ENCODE results near the gene SLC30A2.
"Not testable (repeated sequence)": the region's sequence is repeated elsewhere in the genome, so short reads cannot be mapped to it uniquely, and the experiment has no call there.

The SLC30A2 gene, protein sequence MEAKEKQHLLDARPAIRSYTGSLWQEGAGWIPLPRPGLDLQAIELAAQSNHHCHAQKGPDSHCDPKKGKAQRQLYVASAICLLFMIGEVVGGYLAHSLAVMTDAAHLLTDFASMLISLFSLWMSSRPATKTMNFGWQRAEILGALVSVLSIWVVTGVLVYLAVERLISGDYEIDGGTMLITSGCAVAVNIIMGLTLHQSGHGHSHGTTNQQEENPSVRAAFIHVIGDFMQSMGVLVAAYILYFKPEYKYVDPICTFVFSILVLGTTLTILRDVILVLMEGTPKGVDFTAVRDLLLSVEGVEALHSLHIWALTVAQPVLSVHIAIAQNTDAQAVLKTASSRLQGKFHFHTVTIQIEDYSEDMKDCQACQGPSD

DNA sequence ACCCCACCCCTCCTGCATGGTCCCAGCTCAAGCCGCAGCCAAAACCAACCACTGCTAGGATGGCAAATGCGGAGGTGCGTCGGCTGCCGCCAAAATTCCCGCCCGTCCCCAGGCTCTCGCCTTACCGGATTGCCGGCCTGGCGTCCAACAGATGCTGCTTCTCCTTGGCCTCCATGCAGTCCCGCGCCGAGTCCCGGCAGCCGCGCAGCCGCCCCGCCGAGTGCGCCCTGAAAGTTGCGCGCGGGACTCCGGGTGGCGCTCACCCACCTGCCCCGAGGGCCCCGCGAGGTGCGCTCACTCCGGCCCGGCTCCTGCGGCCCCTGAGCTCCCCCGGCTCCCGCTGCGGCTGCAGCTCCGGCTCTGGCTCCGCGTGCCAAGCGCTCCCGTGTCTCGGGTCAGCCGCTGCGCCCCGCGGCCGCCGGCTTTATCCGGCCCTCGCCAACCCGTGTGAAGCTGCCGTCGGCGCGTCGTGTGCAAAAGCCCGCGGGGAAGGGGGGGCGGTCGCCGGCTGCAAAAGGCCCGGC lies at the start of gene SLC30A2:
Gene SLC30A2 (minus strand): TSS at position 397 of the 524 bp plus-strand sequence. CDS start 222 bp downstream, at position 175.
- ATAC-seq (ENCODE audit: low read depth): no peak
- Mint-ChIP-seq H3K27me3 (peaks cover 18% of the 10 kb centered on the region), H3K36me3 (no peaks in the 10 kb centered on the region), H3K4me3 (no peak within 1 kb of the TSS), H3K27ac (no peak within 1 kb of the TSS), H3K4me1 (peaks cover 3% of the 10 kb centered on the region), H3K9me3 (no peaks in the 10 kb centered on the region)
- DNase-seq (ENCODE audit: low spot score in 2 of 2): no peak

DNA sequence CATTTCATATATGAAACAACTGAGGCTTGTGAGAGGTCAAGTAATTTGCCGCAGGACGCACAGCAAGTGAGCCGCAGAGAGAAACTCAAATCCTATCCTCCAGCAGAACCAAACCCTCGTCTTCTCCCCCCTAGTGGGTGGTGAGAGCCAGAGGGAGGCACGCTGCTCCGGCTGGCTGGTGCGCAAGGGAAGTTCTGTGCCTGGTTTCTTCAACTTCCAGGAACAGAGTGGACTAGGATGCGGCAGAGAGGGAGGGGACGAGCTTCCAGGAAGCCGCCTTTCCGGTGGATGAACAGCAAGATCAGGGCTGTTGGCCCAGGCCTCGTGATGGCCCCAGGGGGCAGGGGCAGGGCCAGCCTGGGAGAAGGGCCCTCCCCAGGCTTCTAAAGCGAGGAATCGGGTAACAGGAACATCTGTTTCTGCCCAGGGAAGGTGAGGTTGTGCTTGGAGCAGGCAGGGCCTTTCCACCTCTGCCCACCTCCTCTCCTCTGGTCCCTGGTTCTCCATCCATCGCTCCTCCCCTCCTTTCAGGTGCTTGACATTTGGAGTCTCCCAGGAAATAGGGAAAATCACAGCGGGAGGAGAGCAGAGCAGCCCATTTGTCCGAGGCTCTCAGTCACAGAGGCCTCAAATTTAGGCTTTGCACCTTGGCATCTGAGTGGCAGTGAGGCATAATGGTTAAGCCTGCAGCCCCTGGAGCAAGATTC lies 48.9 kb upstream of the SLC30A2 start:
- ATAC-seq (ENCODE audit: low read depth): no peak
- H3K4me1 Mint-ChIP-seq: peaks cover 3% of the 10 kb centered on the region
- no peak overlapping the region for H3K4me3 Mint-ChIP-seq
- no peak overlapping the region for H3K27ac Mint-ChIP-seq
- no peak for DNase-seq (ENCODE audit: low spot score in 2 of 2)
- H3K36me3 Mint-ChIP-seq: no peaks in the 10 kb centered on the region
- H3K27me3 Mint-ChIP-seq: peaks cover 17% of the 10 kb centered on the region
- H3K9me3 Mint-ChIP-seq: no peaks in the 10 kb centered on the region

DNA sequence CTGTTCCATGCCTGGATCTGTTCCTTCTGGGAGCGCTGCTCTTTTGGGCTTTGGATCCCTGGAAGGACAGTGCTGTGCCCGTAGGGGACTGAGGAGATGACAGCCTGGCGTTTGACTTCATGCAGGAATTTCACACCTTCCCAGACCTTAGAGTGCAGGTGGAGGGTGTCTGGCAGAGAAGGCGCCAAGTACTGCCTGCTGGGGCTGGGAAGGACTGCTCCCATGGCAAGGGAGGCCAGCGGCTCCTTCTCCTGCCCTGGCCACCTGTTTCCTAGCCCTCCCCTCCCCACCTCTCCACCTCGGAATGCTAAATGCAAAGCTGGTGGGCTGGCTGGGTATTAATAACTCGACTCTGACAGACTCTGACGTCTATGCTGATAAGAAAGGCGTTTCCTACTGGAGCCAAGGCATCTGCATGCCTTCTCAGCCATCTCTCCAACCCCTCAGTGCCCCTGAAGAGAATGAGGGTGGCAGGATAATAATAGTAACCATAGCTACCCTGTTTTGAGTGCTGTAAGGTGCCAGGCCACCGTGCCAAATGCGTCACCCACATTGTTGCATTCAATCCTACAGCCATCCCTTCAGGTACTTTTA lies 48.3 kb upstream of the SLC30A2 start:
- Mint-ChIP-seq H3K36me3 (no peaks in the 10 kb centered on the region), H3K9me3 (no peaks in the 10 kb centered on the region), H3K27ac (no peak overlapping the region), H3K4me3 (no peak overlapping the region), H3K27me3 (peaks cover 17% of the 10 kb centered on the region), H3K4me1 (peaks cover 3% of the 10 kb centered on the region)
- DNase-seq (ENCODE audit: low spot score in 2 of 2): no peak
- ATAC-seq (ENCODE audit: low read depth): peak; percentile 12

DNA sequence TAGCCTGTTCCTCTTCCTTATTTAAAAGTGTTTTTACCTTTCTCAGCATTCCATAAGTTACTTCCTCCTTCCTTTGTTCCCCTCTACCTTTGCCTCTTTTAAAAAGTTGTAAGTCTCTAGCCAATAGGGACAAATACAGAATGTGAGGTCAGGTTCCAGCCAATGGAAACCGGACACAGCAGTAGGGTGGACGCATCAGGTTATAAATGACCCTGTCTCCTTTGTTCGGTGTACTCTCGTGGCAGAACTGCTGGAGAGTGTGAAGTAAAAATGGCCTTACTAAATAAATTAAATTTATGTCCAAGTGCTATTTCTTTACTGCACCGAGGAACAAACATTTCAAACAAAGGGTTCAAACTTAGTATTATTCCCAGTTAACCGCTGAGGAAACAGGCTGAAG lies 47.7 kb upstream of the SLC30A2 start:
- peaks cover 17% of the 10 kb centered on the region for H3K27me3 Mint-ChIP-seq
- H3K4me1 Mint-ChIP-seq; H3K27ac Mint-ChIP-seq; H3K9me3 Mint-ChIP-seq; H3K36me3 Mint-ChIP-seq; DNase-seq (ENCODE audit: low spot score in 2 of 2); ATAC-seq (ENCODE audit: low read depth); H3K4me3 Mint-ChIP-seq: not testable (repeated sequence)

DNA sequence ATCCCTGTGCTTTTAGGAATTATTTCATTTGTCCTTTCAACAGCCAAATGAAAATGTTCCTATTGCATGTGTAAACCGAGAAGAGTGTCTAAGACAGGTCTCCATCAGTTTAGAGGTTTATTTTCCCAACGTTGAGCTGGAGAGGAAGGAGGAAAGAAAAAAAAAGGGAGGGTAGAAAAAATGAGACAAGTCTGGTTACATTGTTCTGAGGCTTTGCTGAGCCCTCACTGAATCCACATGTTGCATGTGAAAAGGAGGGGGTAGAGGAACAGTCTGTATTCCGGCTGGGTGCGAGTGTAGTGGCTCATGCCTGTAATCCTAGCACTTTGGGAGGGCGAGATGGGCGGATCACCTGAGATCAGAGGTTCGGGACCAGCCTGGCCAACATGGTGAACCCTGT lies 46.5 kb upstream of the SLC30A2 start:
- no peak overlapping the region for H3K27ac Mint-ChIP-seq
- H3K36me3 Mint-ChIP-seq: no peaks in the 10 kb centered on the region
- no peaks in the 10 kb centered on the region for H3K9me3 Mint-ChIP-seq
- no peak overlapping the region for H3K4me3 Mint-ChIP-seq
- peaks cover 3% of the 10 kb centered on the region for H3K4me1 Mint-ChIP-seq
- no peak for DNase-seq (ENCODE audit: low spot score in 2 of 2)
- H3K27me3 Mint-ChIP-seq: peaks cover 14% of the 10 kb centered on the region
- ATAC-seq (ENCODE audit: low read depth): no peak

DNA sequence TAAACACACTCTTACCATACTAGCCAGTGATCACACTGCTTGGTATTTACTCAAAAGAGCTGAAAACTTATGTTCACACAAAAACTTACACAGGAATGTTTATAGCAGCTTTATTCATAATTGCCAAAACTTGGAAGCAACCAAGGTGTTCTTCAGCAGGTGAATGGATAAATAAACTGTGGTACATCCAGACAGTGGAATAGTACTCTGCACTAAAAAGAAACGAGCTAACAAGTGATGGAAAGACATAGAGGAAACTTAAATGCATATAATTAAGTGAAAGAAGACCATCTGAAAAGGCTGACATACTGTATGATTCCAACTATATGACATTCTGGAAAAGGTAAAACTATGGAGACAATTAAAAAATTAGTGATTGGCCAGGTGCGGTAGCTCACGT lies 45.0 kb upstream of the SLC30A2 start:
- ATAC-seq (ENCODE audit: low read depth): no peak
- Mint-ChIP-seq H3K4me3 (no peak overlapping the region), H3K4me1 (peaks cover 3% of the 10 kb centered on the region), H3K36me3 (no peaks in the 10 kb centered on the region), H3K27me3 (peaks cover 18% of the 10 kb centered on the region), H3K27ac (no peak overlapping the region), H3K9me3 (no peaks in the 10 kb centered on the region)
- no peak for DNase-seq (ENCODE audit: low spot score in 2 of 2)

DNA sequence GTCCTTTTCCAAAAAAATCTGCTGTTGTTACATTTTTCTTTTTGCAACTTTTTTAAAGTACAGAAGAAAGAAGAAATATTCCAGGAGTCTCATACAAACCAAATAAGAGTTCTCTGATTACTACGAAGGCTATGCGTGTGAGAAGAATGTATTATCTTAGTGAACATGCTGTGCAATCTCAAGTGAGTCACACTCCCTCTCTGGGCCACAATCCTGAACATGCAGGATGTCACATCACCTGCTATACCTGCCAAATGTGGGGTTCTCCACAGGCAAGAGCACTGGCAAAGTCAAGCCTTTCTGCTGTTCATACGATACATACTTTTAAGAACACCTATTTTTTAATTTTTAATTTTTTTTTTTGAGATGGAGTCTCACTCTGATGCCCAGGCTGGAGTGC lies 43.2 kb upstream of the SLC30A2 start:
- Mint-ChIP-seq H3K4me1 (peaks cover under 1% of the 10 kb centered on the region), H3K27me3 (peaks cover 22% of the 10 kb centered on the region)
- ATAC-seq (ENCODE audit: low read depth): no peak

DNA sequence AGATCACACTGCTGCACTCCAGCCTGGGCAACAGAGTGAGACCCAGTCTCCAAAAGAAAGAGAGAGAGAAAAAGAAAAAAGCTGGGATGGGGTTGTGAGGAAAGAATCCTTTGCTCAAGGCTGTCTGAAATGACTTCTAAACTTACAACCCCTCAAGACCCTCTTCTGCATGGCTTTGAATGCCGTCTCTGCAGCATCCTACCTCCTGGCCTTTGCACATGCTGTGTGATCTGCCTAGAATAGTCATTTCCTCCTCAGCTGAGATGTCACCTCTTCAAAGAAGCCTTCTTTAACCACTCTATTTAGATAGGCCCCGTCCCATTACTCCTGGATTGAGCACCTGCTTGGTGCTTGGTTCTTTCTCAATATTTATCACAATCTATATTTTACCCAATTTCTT lies 38.9 kb upstream of the SLC30A2 start:
- peaks cover 13% of the 10 kb centered on the region for H3K27me3 Mint-ChIP-seq
- H3K4me3 Mint-ChIP-seq: no peak overlapping the region
- ATAC-seq (ENCODE audit: low read depth) (no peak), DNase-seq (ENCODE audit: low spot score in 2 of 2) (no peak)
- H3K36me3 Mint-ChIP-seq: no peaks in the 10 kb centered on the region
- no peaks in the 10 kb centered on the region for H3K9me3 Mint-ChIP-seq
- no peak overlapping the region for H3K27ac Mint-ChIP-seq
- H3K4me1 Mint-ChIP-seq: no peaks in the 10 kb centered on the region

More for the DNA sequence above, 43.2 kb upstream of the SLC30A2 start:
- H3K4me3 Mint-ChIP-seq: no peak overlapping the region
- no peaks in the 10 kb centered on the region for H3K9me3 Mint-ChIP-seq
- DNase-seq (ENCODE audit: low spot score in 2 of 2): no peak
- H3K36me3 Mint-ChIP-seq: no peaks in the 10 kb centered on the region
- no peak overlapping the region for H3K27ac Mint-ChIP-seq

DNA sequence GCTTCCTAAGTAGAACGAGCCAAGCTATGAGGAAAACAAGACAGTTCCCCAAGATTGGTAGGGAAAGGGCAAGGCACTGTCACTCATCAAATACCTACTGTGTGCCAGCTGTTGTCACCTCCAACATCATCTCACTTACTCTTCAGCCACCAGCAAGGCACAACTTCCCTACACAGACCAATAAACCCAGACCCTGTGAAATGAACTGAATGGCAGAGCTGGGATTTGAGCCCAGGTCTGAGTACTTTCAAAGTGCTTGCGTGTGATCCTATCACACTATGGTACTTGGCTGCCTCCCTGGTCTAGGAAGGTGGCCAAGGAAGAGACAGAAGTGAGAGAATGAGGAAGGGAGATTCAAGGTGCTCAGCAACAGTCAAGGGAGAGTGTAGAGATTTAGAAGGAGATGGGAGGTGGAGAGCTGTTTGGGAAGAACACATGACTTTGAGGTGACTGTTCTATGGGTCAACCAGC lies 38.2 kb upstream of the SLC30A2 start:
- DNase-seq (ENCODE audit: low spot score in 2 of 2) (no peak), ATAC-seq (ENCODE audit: low read depth) (no peak)
- Mint-ChIP-seq H3K4me3 (no peak overlapping the region), H3K27ac (no peak overlapping the region), H3K4me1 (no peaks in the 10 kb centered on the region), H3K27me3 (peaks cover 13% of the 10 kb centered on the region), H3K36me3 (no peaks in the 10 kb centered on the region), H3K9me3 (no peaks in the 10 kb centered on the region)

DNA sequence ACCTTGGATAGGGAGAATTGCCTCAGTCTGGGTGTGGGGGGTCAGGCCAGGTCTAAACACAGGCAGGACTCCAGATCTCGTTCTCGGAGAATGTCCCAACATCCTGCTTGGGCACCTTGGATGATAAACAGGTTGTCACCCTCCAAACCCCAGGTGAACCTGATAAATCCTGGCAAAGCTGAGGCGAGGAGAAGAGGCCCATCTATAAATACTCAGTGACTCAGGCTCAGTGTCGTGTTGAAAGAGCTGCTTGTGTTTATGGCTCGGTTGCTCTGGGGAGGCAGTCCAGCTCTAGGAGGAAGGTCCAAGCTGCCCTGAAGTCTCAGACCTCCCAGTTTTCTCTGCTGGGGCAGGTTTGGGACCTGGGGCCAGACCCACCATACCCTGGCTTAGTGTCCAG lies 37.3 kb upstream of the SLC30A2 start:
- no peak for ATAC-seq (ENCODE audit: low read depth)
- no peak overlapping the region for H3K27ac Mint-ChIP-seq
- H3K27me3 Mint-ChIP-seq: peaks cover 16% of the 10 kb centered on the region
- H3K9me3 Mint-ChIP-seq: no peaks in the 10 kb centered on the region
- no peaks in the 10 kb centered on the region for H3K4me1 Mint-ChIP-seq
- H3K36me3 Mint-ChIP-seq: no peaks in the 10 kb centered on the region
- DNase-seq (ENCODE audit: low spot score in 2 of 2): no peak
- no peak overlapping the region for H3K4me3 Mint-ChIP-seq

DNA sequence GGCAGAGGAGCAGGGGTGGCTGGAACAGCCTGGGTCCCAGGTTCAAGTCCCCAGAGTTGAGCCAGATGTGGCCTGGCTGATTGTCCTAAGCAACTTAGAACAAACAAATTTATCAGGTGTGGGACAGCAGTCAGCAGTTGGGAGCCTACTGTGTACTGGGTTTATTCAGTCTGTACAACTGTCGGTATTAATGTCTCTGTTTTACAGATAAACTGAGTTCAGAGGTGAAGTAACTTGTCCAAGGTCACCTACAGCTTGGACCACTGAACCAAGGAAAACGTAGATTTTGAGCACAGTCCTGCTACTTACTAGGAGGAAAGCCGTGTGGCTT lies 36.1 kb upstream of the SLC30A2 start:
- no peaks in the 10 kb centered on the region for H3K4me1 Mint-ChIP-seq
- no peak for ATAC-seq (ENCODE audit: low read depth)
- H3K27ac Mint-ChIP-seq: no peak overlapping the region
- H3K27me3 Mint-ChIP-seq: peaks cover 19% of the 10 kb centered on the region
- DNase-seq (ENCODE audit: low spot score in 2 of 2): no peak
- no peaks in the 10 kb centered on the region for H3K36me3 Mint-ChIP-seq
- no peak overlapping the region for H3K4me3 Mint-ChIP-seq
- no peaks in the 10 kb centered on the region for H3K9me3 Mint-ChIP-seq

DNA sequence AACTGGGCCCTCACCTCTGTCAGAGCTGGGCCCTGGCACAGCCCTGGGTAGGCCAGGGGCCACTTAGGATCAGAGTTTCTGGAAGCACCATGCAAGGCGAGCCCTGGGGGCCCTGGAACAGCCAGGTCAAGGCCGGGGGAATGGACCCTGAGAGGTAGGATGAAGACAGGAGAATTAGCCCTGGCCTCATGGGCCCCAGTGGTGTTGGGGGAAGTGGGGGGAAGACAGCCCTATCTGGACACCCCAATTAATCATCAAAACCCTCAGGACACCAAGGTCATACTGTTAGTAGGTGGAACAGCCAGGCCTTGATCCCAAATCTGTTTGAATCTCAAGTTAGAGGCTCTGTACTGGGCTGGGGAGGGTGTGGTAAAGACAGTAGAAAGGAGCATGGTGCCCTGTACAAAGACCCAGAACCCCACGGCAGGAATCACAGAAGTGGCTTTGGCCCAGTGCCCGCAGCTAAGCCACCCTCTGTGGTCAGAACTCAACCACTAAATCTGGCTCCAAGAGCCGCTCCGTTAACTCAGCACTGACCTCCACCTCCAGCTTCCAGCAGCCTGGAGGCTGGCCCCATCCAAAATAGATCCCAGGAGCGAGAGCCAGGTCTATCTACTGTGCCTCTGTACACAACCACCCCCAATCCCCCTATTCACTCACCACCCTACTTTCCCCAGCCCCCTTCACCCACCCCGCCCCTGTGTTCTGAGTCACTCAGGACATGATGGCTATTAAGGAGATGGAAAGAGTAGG lies 35.5 kb upstream of the SLC30A2 start:
- Mint-ChIP-seq H3K27ac (no peak overlapping the region), H3K4me3 (no peak overlapping the region), H3K36me3 (peaks cover 1% of the 10 kb centered on the region), H3K27me3 (peaks cover 19% of the 10 kb centered on the region), H3K9me3 (no peaks in the 10 kb centered on the region), H3K4me1 (no peaks in the 10 kb centered on the region)
- ATAC-seq (ENCODE audit: low read depth): no peak
- no peak for DNase-seq (ENCODE audit: low spot score in 2 of 2)

DNA sequence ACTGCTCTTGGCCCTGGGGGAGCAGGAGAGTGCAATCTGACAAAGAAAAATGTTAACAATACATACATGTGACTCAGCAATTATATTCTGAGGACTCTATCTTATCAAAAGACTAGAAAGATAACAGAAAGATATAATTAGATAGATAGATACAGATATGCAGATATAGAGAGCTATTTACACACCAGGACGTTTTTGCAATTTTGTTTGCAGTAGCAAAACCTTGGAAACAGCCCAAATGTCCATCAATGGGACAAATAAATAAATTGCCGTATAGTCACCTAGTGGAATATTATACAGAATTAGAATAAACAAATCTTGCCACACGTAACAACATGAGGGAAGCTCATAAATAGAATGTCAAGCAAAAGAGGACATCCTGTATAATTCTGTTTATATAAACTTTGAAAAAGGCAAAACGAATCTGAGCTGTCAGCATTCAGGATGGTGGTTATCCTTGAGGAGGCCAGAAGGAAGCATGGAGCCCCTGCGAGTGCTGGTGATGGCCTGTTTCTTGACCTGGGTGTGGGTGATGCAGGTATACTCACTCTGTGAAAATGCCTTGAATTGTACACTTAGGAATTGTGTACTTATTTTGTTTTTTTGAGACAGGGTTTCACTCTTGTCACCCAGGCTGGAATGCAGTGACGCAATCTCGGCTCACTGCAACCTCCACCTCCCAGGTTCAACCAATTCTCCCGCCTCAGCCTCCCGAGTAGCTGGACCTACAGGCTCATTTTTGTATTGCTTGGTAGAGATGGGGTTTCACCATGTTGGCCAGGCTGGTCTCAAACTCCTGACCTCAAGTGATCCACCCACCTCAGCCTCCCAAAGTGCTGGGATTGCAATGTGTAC lies 34.3 kb upstream of the SLC30A2 start:
- Mint-ChIP-seq H3K4me1 (no peaks in the 10 kb centered on the region), H3K9me3 (no peaks in the 10 kb centered on the region), H3K36me3 (peaks cover 1% of the 10 kb centered on the region), H3K27me3 (peaks cover 22% of the 10 kb centered on the region), H3K4me3 (no peak overlapping the region), H3K27ac (no peak overlapping the region)
- DNase-seq (ENCODE audit: low spot score in 2 of 2) (no peak), ATAC-seq (ENCODE audit: low read depth) (no peak)

Data from memory B cell (primary cell).